ENCODE measurements around the gene CTRB1.
"Not testable (repeated sequence)": the region's sequence is repeated elsewhere in the genome, so short reads cannot be mapped to it uniquely, and the experiment has no call there.

CTRB1 gene

DNA sequence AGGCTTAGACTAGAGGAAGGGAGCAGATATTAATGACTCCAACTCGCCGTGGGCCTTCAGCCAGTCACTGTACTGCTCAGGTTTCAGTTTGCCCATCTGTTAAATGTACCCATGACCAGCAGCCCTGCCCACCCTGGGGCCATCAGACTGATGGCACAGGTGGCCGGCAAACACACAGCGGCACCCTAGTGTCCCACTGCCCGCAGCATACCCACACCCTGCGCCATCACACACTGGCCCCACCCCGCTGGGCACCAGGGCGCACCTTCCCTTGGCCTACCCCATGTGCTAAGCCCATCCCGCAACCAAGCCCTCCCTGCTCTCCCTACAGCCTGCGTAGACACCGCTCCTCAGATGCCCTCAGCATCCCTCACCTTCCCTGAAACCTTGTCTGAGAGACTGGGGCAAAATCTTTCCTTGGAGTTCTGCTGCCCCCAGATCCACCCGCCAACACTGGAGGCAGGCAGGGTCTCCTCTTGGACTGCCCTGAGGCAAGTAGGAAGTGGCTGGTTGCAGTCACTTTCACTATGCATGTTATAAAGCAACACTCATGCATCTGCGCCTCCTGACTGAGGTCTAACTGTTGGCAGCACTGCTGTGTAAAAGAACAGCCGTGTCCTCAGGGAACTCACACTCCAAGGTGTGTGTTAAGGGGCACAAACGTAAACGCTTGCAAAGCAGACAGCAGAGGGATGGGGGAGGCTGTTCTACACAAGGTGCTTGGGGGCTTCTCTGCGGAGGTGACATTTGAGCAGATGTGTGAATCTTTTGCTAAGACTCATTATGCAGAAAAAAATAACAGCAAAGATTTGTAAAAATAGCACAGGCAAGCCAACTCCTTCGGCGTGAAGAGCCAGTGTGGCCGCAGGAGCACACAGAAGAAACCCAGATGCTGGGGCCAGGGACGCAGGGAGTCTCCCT lies 39.4 kb downstream of the CTRB1 start:
- no peak for DNase-seq

DNA sequence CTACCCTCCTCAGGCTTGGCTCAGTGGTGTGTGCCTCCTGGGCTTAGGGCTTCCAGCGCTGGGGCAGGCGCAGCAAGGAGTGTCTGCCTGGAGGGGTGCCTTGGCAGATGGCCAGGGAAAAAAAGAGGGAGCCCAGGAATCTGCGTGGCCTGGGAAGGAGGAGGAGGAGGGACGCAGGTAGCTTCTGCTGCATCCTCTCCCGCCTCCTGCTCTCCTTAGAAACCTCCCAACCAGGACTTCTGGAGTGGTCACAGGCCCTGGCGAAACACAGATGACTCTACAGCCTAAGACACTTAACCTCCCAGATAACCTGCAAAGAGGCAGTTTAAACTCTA lies 40.0 kb downstream of the CTRB1 start:
- no peak for DNase-seq

DNA sequence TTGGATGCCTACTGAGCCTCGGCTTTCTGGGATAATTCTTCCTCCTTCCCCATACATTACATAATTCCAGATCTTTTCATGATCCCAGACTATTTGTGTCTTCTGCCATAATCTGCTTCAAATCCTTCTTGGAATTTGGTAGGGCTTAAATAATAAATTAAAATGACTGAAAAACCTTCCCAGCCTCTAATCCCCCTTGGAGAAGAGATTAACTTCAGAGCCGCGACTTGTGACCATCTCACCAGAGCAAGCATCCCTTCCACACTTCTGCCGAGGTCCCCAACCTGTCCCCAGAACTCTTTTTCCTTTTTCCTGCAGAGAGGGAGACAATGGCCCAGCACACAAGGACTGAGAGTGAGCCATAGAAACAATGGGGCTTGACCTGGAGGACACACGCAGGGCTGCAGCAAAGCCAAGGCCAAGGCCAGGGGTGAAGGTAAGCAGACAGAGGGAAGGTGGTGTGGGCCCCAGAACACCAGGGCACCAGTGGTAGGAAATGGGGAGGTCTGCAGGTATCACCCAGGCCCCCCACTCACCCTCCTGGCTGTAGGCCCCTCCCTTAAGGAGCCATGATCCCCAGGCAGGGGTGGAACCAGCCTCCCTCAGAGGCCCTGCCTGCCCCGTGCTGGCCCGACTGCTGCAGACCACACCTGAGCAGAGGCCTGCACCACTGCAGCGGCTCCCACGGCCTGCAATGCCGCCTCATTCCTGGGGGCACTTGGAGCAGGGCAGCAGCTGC lies 42.2 kb downstream of the CTRB1 start:
- no peak for DNase-seq

DNA sequence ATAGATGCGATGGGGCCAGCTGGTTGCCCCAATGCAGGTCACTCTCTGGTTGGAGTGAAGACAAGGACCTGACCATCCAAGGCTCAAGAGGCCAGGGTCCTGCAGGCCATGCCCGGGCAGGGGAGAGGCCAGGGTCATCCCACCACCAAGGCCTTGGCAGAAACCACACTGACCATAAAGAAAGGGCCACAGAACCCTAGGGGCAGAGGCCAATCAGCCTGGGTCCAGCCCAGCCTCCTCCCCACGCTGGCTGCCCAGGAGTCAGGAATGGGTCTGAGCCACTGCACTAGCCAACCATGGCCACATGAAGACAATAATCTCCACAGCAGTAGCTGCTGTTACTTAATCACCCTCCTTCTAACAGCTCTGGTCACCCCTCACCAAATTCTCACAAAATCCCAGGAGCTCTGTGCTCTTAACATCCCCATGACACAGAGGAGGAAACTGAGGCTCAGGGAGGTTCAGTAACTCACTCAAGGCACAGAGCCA lies 42.8 kb downstream of the CTRB1 start:
- no peak for DNase-seq

DNA sequence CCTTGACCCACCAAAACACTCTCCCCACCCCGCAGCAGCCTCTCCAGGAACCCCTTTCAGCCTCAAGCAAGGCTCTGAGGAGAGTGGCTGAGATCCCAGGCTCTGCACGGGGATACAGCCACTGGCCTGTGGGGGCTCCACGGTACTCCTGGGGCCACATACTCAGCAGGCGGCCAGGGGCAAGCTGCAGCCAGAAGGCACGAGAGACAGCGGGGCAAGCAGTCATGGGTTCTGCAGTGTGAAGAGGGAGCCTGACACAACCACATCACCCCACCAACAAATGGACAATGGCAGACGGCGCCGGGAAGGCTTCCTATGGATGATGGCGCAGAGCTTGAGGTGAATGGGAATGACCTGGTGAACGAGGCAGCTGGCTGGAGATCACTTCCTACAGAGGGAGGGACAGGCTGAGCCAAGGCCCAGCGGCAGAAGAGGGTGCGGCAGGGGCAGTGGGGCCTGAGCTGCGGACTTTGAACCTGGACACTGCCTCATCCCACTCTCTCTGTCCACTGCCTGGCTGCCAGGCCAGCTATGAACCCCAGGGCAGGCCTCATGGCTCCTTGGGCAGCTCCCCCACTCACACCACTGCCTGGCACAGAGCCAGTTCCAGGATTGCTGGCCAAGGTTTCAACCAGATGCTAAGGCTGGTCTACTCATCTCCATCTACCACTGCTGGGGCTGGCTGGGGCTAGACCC lies 43.5 kb downstream of the CTRB1 start:
- DNase-seq = no peak

DNA sequence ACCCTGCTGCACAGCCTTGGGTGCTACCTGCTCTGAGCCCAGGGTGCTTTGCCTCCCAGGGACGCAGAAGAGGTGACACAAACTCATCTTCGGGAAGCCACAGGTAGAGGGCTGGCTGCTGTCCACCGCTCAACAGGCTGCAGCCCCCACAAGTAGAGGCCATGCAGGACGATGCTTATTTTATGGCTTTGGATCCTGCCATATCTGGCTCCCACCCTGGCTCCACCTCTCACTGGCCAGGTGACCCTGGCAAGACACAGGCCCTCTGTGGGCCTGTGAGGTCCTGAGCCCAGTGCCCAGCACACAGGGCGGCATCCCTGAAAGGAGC lies 44.0 kb downstream of the CTRB1 start:
- no peak for DNase-seq

DNA sequence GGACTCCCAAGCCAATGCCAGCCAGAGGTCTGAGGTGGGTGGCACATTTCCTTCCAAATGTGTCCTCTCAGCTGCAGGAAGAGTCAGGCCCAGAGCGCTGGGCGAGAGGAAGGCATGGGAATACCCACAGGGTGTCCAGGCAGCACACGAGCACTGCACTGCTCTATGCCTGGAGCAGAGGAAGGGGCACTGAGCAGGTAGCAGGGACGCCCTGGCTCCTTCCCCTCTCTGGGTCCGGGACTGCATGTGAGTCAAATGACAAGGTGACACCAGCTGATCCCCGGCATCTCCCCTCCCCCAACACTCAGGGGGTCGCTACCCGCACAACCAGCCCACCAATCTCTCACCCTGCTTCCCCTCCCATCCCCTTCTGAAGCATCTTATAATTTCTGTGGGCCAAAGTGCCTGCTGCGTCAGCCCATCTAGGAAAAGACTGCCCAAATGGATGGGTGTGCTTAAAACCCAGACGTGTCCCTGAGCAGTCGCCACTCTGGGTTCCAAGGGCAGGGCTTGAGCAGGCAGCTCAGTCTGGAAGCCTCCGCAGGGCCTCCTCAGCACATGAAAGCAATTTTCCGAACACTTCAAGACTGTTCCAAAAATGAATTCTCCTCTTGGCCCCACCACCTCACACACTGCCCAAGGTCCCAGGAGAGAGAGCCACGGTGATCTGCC lies 44.6 kb downstream of the CTRB1 start:
- no peak for DNase-seq

DNA sequence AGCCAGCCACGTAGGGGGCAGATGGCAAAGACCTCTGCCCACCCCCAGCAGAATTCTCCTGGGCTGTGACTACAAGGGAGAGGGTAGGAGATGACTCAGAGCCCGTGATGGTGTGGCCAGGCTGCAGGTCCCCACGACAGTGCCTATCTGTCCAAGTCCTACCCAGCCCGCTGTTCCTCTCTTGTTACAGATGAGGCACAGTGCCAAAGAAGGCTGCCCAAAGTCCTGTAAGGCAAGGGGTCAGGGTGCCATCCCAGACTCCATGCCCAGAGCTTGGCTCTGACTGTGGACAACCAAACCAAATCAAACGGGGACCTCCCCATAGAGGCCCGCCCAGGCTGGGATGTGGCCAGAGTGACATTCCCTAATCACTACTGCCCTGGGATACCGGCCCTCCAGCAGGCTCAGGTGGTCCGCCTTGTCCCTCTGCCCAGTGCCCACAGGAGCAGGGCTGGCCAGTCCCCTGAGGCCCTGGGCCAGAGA lies 45.2 kb downstream of the CTRB1 start:
- no peak for DNase-seq

DNA sequence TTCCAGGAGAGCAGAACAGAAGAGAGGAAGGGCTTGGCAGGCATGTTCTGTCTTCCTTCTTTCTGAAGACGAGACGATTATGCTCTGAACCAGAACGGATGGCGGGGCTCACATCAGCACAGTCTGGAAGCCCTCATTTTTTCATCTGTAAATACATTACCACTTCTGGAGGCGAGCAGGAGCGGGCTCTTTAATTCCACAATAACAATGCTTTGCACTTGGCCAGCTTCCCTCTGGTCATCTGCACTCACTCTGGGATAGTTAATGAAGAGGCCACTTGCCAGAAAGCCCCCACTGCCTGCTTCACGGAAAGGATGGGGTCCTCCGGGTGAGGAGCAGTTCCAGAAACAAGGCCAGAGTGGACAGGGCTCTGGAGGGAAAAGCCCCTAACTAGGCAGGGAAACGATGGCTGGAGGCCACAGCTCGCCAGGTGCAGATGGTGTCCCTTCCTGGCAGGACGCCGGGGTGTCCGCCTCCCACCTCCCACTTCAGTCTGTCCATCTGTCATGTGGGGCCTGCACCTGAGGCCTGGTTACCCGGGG lies 45.7 kb downstream of the CTRB1 start:
- no peak for DNase-seq

DNA sequence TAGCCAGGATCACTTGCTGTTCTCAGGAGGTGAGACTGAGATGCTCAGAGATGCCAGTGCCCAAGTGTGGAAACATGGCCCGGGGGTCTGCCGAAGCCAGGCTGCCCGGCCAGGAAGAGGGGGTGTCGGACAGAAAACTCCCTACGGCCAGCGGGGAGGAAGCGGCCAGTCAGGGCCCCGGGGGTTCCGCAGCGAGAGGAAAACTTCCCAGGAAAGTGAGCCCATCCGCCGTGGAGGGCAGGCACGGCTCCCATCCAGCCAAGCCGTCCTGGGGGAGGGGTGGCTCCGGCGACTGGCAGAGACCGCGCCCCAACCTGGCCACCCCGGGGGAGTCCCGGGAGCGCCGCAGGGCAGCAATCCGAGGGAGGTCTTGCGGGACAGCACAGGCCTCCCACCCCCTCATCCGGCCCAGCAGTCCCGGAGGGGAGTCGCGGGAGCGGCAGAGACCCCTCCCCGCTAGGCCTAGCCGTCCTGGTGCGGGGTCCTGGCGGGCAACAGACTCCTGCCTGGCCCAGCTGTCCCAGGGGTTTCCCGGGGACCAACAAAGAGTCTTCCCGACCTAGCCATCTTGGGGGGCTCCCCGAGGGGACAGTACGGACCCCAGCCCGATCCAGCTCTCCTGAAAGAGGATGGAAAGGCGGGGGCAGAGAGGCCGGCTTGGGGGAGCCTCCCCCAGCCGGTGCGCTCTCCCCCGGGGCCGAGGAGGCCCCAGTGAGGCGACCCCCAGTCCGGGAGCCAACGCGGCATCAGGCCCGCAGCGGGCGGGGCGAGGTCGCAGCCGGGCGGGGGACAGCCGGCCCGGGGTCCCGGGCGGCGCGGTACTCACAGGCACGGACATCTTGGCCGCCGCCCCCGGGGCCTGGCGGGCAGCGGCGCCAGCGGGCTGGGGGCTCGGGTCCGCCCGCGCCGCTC lies 46.5 kb downstream of the CTRB1 start:
- no peak for DNase-seq

DNA sequence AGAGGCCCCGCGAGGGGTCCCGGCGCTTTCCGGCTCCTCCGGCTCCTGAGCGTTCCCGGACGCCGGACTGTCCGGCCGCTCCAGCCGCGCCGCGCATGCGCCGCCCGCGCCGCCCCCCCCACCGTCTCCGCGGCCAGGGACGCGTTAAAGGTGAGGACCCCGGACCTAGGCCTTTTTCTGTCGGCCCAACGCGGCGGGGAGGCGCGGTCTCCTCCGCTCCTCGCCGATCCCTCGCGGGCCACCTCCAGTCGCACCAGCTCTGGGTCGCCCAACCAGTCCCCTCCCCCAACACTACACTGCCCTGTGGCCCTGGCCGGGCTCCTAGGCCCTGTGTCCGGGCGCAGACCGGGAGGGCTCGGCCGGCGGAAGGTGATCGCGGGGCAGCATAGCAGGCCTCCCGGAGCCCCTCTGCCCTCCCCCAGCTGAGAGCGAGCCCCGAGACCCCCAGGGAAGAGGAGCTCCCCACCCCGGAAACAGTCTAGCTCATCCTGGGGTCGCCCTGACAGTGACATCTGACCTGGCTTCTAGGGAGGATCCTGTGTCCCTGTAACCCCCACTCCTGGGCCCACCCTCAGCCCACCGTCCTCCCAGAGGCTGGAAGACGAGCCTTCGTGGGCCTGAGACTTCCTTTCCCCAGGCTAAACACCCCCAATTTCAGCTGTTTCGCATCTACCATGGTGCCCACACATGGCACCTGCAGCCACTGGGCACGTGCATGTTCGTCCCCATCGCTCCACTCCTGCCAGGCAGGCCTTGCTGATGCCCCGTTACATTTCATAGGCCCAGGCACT lies 47.3 kb downstream of the CTRB1 start:
- no peak for DNase-seq

DNA sequence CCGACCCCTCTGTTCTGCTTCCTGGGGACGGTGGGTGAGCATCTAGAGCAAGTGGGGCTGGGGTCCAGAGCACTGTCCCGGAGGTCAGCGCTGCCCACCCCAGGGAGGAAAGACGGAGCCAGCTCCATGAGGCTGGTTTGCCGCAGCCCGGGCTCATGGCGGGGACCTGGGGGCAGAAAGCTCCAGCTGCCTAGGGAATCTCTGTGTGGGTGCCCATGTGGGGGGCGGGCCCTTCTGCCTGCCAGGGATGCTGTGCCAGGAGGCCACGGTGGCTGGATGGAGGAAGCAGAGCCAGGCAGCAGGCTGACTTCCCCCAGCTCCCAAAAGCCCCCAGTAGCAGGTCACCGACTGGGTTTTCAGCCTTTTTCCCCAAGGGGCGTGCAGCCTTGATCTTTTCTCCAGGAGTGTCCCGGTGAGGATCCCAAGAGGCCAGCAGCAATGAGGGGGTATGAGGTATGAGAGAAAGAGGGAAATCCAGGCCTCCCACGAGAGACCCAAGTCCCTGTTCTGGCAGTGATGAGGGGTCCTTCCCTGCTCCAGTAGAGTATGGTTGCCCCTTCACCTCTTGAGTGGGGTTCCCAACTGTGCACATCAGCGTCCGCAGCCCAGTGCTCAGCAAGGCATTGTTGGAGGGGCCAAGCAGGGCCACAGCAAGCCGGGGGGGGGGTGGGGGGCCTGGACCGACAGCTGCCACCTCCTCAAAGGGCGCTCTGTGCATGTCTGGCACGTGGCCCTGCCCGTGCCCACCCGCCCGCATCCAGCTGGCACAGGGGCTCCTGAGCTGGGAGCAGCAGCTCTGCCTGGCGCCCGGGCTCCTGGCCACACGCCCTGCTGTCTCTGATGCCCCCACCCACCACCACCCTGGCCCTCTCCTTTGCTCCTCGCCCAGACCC lies 48.2 kb downstream of the CTRB1 start:
- DNase-seq = no peak

DNA sequence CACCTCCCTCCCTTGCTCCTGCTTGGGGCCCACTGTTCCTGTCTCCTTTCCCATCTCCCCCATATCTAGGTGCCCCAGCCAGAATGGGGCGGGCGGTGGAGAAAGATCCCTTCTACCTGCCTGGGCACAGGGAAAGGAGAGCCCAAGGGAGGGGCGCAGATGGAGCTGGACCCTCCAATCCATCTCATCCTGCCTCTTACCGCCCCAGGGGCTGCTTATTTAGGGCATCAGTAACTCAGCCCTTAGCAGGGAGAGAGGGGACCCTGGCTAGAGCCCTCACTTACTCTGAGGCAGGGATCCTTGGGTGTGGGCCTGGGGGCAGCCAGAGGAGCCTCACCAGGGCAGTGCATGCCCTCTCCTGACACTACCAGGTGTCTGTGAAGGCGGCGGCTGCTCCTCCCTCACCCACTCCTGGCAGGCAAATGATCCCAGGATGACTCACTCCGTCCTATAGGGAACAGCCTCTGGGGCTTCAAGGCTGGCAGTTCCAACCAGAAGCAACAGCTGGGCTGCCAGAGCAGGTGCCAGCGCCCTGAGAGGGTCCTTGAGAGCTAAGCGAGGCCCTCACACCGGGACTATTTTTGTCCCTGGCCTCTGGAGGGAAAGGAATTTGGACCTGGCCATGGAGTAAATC lies 49.0 kb downstream of the CTRB1 start:
- DNase-seq = no peak

DNA sequence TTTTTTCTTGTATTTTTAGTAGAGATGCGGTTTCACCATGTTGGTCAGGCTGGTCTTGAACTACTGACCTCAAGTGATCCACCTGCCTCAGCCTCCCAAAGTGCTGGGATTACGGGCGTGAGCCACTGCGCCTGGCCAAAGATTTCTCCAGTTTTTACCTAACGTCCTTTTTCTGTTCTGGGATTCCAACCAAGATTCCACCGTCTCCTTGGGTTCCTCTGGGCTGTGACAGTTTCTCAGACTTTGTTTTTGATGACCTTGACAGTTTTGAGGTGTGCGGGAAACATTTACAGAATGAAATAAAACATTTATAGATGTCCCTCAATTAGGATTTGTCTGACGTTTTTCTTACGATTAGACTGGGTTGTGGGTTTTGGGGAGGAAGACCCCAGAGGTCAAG lies 50.6 kb downstream of the CTRB1 start:
- not testable (repeated sequence) for DNase-seq

DNA sequence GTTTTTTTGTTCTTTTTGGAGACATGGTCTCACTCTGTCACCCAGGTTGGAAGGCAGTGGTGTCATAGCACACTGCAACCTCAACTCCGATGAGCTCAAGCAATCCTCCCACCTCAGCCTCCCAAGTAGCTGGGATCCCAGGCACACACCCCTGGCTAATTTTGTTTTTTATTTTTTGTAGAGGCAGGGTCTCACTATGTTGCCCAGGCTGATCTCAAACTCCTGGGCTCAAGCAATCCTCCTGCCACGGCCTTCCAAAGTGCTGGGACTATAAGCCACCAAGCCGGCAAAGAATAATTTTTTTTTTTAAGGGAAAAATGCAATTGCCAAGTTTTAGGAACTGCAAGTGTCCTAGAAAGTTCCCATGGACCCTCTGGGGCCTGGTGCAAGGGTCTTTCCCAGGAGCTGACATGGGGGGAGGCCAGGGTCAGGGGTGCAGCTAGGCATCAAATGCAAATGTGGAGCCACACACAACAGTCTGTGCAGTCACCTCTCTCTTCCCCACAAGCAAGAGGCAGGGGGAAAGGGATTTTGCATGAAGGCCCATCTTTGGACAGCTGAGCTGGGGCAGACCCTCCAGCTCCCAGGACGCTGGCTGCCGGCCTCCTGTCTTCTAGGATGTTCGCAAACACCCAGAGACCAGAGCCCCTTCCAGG lies 52.8 kb downstream of the CTRB1 start:
- no peak for DNase-seq

DNA sequence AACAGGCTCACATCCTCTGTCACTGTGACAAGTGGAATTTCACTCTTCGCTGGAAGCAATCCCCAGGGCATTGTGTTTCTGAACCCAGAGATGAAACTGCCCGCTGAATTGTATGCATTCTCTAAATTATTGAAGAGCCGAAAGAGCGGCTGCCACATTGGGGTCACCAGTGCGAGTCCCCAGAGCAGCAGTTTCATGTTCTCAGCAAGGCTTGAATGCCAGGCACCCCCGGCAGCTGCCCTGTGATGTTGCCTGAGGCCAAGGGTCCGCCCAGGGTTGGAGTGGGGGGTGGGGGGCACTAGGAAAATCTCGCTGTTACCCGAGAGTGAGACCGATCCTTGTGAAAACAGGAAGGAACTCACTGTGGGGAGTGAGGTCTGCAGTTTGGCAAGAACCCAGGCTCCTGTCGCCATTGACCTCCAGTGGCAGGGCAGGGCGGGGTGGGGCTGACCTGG lies 53.3 kb downstream of the CTRB1 start:
- no peak for DNase-seq

DNA sequence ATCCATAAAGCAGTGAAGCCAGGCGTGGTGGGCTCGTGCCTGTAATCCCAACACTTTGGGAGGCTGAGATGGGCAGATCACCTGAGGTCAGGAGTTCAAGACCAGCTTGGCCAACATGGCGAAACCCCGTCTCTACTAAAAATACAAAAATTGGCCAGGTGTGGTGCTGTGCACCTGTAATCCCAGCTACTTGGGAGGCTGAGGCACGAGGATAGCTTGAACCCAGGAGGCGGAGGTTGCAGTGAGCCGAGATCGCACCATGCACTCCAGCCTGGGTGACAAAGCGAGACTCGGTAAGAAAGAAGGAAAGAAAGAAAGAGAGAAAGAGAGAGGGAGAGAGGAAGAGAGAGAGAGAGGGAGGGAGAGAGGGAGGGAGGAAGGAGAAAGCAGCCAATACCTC lies 53.8 kb downstream of the CTRB1 start:
- not testable (repeated sequence) for DNase-seq
